NK-92 (cell line): ENCODE data around the gene MADD.

Experiments
- DNase-seq: peaks from one replicate; lab custom pipeline; 2025; ENCODE audit not compliant: unreplicated experiment; lab: John Stamatoyannopoulos, UW

The MADD gene

DNA sequence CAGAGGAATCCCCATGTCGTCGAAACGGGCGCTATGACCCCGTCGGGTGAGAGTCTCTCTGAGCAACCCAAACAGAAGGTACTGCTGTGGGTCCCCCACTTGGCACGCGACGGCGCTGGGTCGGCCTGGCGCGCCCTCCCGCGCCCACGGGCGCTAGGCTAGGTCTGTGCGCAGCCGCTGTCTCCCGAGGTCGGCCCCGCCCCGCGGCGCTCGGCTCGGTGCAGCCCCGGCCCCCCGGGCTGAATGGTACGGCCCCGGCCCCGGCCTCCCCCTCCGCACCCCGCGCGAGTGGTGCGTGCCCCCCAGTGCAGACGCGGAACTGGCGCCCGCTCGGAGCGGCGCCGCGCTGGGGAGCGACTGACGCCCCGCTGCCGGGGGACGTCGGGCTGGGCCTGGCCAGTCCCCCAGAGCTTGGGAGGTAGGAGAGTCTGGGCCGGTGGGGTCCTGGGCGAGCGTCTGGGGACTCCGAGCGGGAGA lies at the start of gene MADD:
Gene MADD, plus strand, starts transcription at position 305 of the 477 bp plus-strand sequence.
- DNase-seq = peak; percentile 16

DNA sequence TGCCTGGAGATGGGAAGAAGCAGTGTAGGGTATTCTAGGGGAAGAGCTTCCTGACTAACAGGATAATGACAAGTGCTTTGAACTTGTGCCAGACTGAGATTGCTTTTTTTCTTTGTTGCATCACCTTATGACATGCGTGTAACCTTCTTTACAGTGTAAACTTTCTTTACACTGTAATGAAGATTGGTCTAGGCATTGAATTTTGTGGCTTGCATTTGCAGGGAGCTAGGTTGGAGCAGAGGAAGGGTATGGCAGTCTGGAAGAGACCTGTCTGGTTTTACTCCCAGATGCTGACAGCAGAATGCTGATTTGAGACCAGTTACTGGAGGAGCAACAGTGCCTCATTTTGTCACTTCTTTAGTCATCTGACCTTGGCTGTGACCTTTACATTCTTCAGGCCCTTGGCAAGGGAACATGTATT lies 49.5 kb upstream of the MADD start:
- no peak for DNase-seq

DNA sequence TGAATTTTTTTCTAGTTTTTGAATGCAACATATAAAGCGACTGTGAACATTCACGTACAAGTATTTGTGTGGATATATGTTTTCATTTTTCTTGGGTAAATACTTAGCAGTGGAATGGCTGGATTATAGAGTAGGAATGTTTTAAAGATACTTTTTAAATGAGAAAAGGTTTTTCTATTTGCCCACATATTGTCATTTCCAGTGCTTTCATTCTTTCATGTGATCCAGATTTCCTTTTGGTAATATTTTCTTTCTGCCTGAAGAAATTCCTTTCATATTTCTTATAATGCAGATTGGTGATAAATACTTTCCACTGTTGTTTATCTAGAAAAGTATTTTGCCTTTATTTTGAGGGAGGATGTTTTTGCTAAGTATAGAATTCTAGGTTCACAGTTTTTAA lies 47.2 kb upstream of the MADD start:
- DNase-seq = no peak

DNA sequence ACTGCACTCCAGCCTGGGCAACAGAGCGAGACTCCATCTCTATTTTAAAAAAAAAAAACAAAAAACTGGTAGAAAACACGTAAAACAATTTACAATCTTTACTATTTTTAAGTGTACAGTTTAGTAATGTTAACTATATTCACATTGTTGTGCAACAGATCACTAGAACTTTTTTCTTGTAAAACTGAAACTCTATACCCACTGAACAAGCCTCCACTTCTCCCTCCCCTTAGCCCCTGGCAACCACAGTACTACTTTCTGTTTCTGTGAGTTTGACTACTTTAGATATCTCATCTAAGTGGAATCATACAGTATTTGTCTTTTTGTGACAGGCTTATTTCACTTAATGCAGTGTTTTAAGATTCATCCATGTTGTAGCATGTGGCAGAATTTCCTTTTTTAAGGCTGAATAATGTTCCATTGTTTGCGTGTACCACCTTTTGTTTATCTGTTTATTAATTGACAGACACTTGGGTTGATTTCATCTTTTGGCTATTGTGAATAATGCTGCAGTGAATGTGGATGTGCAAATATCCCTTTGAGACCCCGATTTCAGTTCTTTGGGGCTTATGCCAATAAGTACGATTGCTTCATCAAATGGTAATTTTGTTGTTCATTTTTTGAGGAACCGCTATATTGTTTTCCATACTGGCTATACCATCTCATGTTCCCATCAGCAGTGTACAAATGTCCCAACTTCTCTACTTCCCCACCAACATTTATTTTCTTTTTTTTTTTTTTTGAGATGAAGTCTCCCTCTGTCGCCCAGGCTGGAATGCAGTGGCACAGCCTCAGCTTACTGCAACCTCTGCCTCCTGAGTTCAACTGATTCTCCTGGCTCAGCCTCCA lies 44.2 kb upstream of the MADD start:
- DNase-seq = no peak

DNA sequence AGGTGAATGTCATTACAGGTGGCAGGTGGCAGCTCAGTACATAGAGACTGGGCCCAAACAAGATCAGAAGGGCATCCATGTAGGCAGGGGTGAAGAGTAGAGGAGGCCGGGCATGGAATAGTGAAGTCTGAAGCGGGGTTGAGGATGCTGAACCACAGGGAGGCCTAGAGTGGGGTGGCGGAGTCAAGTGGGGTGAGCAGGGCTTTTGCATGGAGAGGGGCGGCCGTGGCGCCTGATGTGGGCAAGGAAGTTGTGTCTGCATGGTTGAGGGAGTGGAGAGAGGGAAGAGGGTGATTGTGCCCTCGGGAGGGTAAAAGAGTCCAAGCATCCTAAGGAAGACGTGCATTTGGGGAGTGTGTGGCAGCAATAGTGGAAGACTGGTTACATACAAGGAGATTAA lies 40.8 kb upstream of the MADD start:
- DNase-seq = no peak

DNA sequence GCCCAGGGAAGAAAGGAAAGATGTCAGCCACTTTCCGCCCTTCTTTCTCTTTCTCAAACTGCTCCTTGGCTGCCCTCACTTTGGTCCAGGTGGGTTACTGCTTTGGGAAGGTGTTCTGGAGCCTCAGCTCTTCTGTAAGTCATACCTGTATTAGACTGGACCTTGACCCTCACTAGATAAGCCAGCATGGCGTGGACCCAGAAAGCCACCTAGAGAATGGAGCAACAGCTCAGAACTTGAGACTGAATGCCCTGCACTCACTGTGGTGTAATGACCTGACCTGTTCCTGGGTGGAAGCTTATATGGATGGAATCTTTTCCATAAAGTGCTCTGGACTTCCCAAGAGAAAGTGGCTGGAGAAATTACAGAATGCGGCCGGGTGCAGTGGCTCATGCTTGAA lies 36.9 kb upstream of the MADD start:
- DNase-seq = no peak

DNA sequence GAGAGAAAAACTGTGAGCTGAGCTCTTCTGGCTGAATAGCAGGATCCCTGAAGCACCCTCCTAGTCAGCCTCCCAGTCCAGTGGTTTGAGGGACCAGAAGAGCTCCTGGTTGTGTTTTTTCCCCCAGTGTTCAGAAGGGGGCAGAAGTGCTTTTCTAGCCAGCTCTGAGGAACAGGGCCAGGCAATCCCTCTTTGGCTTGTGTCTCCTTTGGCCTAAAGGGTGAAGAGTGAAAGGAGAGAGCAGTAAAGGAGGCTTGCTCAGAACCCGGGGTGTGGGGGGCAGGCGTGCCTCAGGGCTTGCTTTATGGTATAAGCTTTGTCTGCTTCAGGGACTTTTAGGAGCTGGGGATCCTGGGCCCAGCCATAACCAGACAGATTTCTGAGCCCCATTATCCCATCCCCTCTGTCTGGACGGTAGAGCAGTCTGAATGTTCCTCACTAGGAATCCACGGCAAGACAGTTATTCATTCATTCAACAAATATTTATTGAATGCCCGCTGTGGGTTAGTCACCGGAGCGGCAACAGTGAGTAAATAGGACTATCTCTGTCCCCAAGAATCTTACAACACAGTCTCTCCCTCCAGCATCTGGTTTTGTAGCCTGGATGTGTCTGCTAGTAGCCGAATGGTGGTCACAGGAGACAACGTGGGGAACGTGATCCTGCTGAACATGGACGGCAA lies 35.8 kb upstream of the MADD start:
- no peak for DNase-seq

DNA sequence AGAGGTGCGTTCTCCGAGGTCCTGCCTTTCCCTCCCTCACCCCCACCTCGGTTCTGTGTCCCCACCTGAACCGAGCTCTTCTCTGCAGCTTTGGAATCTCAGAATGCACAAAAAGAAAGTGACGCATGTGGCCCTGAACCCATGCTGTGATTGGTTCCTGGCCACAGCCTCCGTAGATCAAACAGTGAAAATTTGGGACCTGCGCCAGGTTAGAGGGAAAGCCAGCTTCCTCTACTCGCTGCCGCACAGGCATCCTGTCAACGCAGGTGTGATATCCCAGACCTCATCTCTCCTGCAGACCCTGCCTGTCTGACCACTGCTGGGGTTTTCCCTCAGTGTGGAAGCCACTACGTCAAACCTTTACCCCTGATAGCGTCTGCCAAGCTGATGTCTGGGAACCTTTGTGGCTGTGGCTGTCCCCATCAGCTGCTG lies 35.2 kb upstream of the MADD start:
- no peak for DNase-seq

DNA sequence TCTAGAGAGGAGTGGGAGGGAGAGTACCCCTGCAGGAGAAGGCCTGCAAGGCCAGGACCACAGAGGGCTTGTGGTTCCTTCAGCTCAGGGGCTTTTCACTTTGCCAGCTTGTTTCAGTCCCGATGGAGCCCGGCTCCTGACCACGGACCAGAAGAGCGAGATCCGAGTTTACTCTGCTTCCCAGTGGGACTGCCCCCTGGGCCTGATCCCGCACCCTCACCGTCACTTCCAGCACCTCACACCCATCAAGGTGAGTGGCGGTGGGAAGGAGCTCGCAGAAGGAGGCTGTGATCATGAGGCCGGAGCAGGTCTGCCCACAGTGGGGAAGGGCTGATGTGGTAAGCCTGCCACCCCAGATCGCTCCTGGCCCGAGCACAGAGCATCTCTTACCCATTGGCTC lies 34.8 kb upstream of the MADD start:
- no peak for DNase-seq

DNA sequence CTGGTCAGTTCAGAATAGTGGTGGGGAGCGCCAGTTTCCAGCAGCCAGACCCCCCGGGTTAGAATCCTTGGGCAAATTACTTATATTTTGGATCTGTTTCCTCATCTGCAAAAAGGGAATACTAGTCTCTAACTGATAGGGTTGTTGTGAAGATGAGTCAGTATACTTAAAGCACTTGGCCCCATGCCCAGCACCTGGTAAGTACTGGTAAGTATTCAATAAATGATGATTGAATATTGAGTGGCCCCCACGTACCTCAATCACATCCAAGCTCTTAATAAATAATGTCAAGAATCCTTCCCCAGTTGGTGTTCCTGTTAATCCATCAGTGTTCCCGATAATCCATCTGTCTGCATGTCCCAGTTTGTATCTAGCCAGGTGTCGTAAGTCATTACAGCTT lies 33.5 kb upstream of the MADD start:
- no peak for DNase-seq

DNA sequence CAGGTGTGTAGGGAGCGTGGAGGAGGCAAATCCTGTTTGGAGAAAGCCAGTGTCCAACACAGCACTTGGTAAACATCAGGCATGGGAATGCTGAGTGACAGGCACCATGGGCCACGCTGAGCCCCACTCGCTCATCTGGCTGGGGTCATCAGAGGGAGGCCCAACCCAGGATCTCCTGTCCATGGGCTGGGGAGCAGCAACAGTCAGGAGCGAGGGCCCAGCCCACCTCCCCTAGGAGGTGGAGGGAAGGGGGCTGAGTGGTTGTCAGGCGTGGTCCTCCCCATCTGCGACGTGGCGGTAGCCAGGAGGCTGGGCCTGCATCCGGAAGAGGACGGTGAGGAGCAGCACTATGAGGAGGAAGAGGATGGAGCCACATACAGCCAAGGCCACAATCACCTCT lies 30.1 kb upstream of the MADD start:
- no peak for DNase-seq

DNA sequence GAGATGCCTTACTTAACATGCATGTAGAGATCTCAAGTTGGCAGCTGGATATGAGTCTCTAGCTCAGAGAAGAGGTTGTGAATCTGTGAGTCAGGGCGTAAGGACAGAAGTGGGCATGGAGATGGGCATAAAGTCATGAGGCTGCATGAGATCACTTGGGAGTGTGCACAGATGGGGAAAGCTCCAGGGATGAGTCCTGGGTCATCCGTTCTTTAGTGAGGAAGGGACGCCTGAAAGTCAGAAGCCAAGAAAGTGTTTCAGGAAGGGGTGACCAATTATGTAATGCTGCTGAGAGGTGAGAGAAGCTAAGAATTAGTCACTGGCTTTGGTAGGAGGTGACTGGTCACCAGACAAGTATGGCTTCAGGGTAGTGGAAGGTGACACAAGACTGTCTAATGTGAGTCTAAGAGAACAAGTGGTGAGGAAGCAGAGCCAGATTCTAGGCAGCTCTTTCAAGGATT lies 28.1 kb upstream of the MADD start:
- no peak for DNase-seq

DNA sequence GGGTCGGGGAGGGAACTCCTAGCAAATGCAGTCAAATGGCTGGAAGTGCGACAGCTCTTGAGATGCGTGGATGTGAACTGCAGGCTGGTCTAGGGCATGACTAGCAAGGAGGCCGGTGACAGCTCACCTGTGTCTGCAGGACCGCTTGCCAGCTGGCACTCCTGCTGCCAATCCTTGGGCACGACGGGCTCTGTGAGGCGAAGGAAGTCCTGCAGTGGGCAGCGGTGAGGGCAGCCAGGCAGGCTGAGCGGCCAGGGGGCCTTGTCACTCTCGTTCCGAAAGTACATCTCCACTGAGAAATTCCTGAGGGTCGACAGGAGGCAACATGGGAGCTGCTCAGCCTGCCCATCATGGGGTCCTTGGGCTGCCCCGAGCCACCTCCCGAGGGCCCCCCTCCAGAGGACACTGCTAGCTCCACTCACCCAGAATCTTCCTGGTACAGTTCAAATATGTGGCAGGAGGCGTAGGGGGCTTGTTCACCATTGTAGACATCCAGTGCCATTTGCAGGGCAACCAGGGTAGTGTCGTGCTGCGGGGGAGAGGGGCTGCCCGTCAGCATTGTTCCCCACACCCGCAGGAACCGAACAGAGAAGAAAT lies 27.2 kb upstream of the MADD start:
- DNase-seq = no peak

DNA sequence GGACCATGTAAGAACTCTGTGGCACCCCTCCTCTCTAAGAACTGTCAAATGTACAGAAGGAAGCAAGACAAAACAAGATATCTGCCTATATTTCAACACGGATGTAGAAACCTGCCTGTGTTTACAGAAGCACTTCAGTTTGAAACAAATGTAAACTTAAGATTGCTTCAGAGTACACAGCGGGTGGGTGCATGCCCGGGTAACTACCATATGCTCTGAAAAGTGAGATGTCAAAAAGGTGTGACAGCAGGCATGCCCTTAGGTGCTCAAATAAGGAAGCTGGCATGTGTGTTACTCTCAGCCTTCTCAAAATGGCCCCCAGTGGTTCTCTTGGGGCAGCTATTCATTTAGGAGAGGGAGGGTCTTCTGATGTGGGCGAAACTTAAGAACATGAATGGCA lies 26.5 kb upstream of the MADD start:
- no peak for DNase-seq

DNA sequence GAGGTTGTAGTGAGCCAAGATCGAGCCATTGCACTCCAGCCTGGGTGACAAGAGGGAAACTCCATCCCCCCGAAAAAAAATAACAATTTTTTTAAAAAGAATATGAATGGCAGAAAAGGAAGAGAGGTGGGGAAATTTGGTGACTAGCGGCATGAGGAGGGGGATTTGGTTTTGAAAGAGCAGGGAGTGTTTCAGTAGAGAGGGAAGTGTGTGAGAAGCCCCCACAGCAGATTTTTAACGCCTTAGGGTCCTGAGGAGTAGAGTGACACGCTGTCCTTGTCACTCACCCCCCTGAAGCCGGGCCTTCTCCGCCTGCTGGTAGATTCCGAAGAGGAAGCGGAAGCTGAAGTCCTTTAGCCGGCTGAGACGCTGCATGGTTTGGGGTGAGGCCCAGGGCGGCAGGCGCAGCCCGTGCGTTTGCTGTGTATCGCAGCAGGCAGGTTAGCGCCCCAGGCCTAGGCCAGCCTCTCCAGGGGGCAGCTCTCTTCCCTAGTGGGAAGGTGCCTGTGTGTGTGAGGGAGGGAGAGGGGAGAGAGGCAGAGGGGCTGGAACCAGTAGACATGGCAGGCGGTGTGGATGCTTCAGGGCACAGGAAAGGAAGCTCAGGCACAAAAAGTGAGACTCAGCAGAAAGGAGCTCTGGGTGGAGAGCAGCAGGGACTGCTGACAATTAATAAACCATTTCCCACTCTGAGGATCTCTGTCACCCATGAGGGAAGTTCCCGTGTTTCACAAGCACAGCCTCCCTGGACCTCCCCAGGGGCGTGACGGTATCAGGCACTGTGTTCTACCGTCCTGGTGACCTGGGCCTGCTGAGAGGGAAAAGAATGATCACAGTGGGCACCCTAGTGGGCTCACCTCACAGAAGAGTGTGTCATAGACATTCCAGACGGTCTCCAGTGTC lies 25.2 kb upstream of the MADD start:
- no peak for DNase-seq

DNA sequence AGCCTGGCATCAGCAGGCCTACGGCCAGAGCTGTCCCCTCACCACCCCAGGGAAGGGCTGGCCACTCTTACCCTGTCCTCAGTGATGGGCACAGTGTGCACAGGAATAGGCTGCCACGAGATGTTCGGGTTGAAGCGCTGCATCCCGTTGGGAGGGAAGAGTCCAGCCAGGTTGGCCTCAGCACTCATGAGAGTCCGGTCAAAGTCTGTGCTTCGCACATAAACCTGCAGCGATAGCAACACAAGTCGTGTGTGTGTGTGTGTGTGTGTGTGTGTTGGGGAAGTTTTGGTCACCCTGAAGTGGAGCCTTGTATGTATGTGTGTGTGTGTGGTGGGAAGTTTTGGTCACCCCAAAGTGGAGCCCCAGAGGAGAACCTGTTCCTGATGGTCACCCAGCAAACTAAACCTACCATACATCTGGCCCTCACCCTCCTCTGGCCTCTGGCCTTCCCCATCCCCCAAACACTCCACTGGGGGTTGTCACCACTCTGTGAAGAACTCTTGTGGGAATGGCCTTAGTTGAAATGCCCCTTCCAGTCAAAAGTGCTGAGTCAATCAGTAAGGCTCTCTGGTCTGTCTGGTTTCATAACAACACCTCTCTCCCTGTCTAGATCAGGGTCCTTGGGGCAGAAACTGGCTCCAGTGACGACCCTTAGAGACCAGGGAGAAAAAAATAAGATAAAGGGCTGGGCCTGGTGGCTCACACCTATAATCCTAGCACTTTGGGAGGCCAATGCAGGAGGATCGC lies 24.1 kb upstream of the MADD start:
- DNase-seq = no peak

DNA sequence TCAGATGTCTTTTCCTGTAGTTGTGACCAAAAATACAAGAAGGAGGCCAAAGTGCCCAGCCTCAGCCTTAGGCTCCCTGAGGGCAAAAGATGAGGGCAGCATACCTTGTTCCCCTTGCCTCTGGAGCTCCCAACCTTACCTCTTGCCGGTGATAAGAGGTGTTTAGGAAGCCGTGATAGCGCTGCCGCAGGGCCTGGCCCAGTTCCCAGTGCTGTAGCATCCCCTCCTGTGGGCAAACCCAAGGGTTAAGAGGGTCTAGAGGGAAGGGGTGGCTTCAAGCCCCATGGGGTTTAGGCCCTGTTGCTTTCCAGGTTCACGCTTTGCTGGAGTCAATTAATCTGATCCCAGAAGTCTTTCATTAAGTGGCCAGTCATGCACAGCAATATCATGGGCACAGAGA lies 22.4 kb upstream of the MADD start:
- no peak for DNase-seq

DNA sequence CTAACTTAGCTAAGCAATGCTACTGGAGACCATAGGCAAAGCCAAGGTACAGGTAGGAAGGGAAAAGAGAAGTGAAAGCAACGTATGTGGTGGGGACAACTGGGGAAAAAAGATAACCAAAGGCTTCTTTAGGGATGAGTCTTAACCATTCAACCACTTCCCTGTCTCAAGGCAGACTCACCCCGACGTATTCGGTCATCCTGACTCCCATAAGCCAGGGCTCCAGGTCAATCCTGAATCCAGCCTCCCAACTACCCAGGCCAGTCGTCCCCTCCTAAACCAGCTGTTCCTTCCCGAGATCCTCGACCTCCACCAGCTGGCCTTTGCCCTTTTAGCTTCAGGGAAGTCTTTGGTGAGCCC lies 21.6 kb upstream of the MADD start:
- DNase-seq = no peak

DNA sequence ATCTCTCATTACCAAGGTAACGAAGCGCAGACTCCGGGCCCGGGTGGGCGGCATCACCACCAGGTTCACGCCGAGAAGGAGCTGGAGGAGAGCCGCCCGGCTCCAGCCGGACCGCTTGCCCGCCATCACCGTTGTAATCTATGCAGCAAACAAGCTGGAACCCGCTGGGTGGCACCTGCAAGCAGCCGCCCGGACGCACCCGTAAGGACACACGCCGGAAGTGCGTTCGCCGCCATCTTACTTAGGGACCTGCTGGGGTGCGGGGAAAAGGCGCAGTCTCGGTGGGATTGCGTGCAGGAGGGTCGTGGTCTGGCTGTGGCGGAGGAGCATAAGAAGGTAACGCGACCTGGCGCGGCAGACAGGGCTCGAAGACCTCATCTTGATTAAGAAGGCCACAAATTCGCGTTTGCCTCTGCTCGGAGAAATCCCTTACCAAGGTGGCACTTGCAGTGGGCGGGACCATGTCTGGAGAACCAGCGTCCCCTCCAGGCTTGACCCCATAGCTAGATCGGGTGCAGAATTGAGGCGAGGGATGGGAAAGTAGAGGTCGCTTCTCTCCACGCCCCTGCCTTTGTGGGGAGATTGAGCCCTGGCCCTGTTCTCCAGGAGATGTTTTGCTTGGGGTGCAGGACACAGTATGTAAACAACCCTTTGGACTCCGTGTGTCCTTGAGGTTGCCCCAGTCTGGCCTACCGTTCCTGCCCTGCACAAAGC lies 21.1 kb upstream of the MADD start, which contains the start of gene ACP2:
Gene ACP2, minus strand, starts transcription at position 151 of the 714 bp plus-strand sequence. Its CDS starts 25 bp downstream, at position 126.
- DNase-seq = no peak

DNA sequence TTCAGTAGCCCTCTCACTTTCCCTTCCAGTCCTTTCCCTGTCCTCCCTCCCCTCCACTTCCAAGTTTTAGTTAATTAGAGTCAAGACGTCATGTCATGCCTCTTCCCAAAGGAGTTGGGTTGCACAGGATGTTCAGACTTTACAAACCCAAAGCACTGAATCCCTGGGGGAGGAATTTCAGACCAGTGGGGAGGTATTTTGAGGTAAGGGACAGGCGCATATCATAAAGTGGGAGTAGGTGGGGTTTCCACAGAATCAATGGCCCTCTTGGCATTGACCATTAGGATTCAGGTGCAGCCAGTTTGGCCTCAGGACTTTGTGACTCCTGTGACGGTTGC lies 20.6 kb upstream of the MADD start:
- DNase-seq = no peak
